ENCODE results near the gene ENPP3. TPM values are rescaled to one million over a fixed set of nuclear protein-coding genes. Genes with fewer than 3 reads are reported as not detected.

ENPP3 gene
- total RNA-seq, 1 experiment from 2014 or later = 0.15 TPM

- no peaks in the 10 kb centered on the region for H3K27me3 Mint-ChIP-seq (ENCODE audit: low read depth)
- Histone ChIP-seq H2BK15ac (ENCODE audit: low read depth, low read length) (no peak overlapping the region), H3K14ac (ENCODE audit: insufficient read depth, low read length) (no peak overlapping the region), H4K20me1 (ENCODE audit: control insufficient read depth, insufficient read depth, insufficient read length) (no peaks in the 10 kb centered on the region), H3K4me2 (ENCODE audit: insufficient read depth, insufficient read length, low read length) (no peak overlapping the region), H3K18ac (ENCODE audit: insufficient read length, low read depth, low read length) (no peak overlapping the region), H3K27ac (ENCODE audit: insufficient read length, low read depth, low read length) (no peak overlapping the region), H2BK12ac (ENCODE audit: insufficient read length, low read depth, low read length) (no peak overlapping the region), H3K23me2 (ENCODE audit: insufficient read length, low read depth, low read length, poor library complexity, severe bottlenecking) (no peaks in the 10 kb centered on the region), H3K4me1 (ENCODE audit: insufficient read depth, low read length) (no peaks in the 10 kb centered on the region), H3K4ac (ENCODE audit: low read depth, low read length) (no peak overlapping the region), H3K79me2 (ENCODE audit: insufficient read depth, low read length) (no peaks in the 10 kb centered on the region), H2AK5ac (ENCODE audit: insufficient read length, low read length) (no peak overlapping the region), H2AFZ (ENCODE audit: low read length) (no peak overlapping the region), H3K56ac (ENCODE audit: insufficient read length, low read depth, low read length) (no peak overlapping the region), H4K5ac (ENCODE audit: insufficient read length, low read depth, low read length) (no peak overlapping the region), H2BK5ac (ENCODE audit: insufficient read length, low read length) (no peak overlapping the region), H3T11ph (ENCODE audit: low read length) (no peak overlapping the region), H4K91ac (ENCODE audit: insufficient read length, low read depth, low read length) (no peak overlapping the region), H4K8ac (replicated peaks; ENCODE audit: insufficient read length, low read depth, low read length) (no peak overlapping the region), H3K9ac (ENCODE audit: extremely low read depth, insufficient read length, low read length) (no peak overlapping the region), H2BK120ac (ENCODE audit: low read depth, low read length, poor library complexity, severe bottlenecking) (no peak overlapping the region), H2BK20ac (ENCODE audit: low read depth, low read length, poor library complexity, severe bottlenecking) (no peak overlapping the region), H3K23ac (ENCODE audit: insufficient read length, low read depth, low read length) (no peak overlapping the region), H3K9me3 (ENCODE audit: control insufficient read depth, low read depth, low read length) (no peaks in the 10 kb centered on the region), H3K79me1 (ENCODE audit: insufficient read depth, low read depth, low read length, poor library complexity, severe bottlenecking) (no peaks in the 10 kb centered on the region), H3K27me3 (ENCODE audit: insufficient read depth, low read length) (no peaks in the 10 kb centered on the region)
- no peaks in the 10 kb centered on the region for H3K4me1 Mint-ChIP-seq
- no peak for TF ChIP-seq CTCF (conservative IDR thresholded peaks at IDR 0.05)
- no peak overlapping the region for H3K27ac Mint-ChIP-seq
- H3K4me3 Mint-ChIP-seq = no peak overlapping the region
- peaks cover 2 to 54% (median 47%) of the 10 kb centered on the region in 3 experiments; a peak in 5 of 7 replicates for H3K36me3 Mint-ChIP-seq (ENCODE audit: insufficient read depth in 1 of 3, low read depth in 3 of 3)
- DNase-seq = no peak
- WGBS (ENCODE audit: extremely low coverage, insufficient read length, low lambda C conversion rate) = no CpG with 5 or more reads among the region's 4 CpGs
- H3K9me3 Mint-ChIP-seq = no peaks in the 10 kb centered on the region
Measured at GRCh38 chr6:131600716-131601115, 36.4 kb upstream of the ENPP3 start.

Measured in H9 (cell line).